ENCODE measurements around the gene MAPRE2. TPM values are rescaled to one million over a fixed set of nuclear protein-coding genes. Genes with fewer than 3 reads are reported as not detected.

The MAPRE2 gene
- polyA plus RNA-seq, 3 donors: 25.4 to 33.6 (median 28.2) TPM

GRCh38 chr18:35051641-35052377, 10.6 kb downstream of the MAPRE2 start:
- DNase-seq (ENCODE audit: extremely low read depth in 1 of 11, low read depth in 9 of 11, low spot score in 4 of 11): no peak

- DNase-seq (ENCODE audit: extremely low read depth in 1 of 11, low read depth in 9 of 11, low spot score in 4 of 11): no peak
Observed at GRCh38 chr18:35054401-35054800, 13.2 kb downstream of the MAPRE2 start.

- no peak for DNase-seq (ENCODE audit: extremely low read depth in 1 of 11, low read depth in 9 of 11, low spot score in 4 of 11)
Observed at GRCh38 chr18:35055105-35055504, 13.9 kb downstream of the MAPRE2 start.

GRCh38 chr18:35055726-35056125, 14.5 kb downstream of the MAPRE2 start:
- no peak for DNase-seq (ENCODE audit: extremely low read depth in 1 of 11, low read depth in 9 of 11, low spot score in 4 of 11)

- no peak for DNase-seq (ENCODE audit: extremely low read depth in 1 of 11, low read depth in 9 of 11, low spot score in 4 of 11)
Observed at GRCh38 chr18:35059280-35059927, 18.2 kb downstream of the MAPRE2 start.

- DNase-seq (ENCODE audit: extremely low read depth in 1 of 11, low read depth in 9 of 11, low spot score in 4 of 11): no peak
Observed at GRCh38 chr18:35060122-35060815, 19.1 kb downstream of the MAPRE2 start.

- no peak for DNase-seq (ENCODE audit: extremely low read depth in 1 of 11, low read depth in 9 of 11, low spot score in 4 of 11)
Observed at GRCh38 chr18:35061336-35061735, 20.1 kb downstream of the MAPRE2 start.

GRCh38 chr18:35061804-35062203, 20.6 kb downstream of the MAPRE2 start:
- DNase-seq (ENCODE audit: extremely low read depth in 1 of 11, low read depth in 9 of 11, low spot score in 4 of 11): no peak

GRCh38 chr18:35062408-35062807, 21.2 kb downstream of the MAPRE2 start:
- no peak for DNase-seq (ENCODE audit: extremely low read depth in 1 of 11, low read depth in 9 of 11, low spot score in 4 of 11)

- no peak for DNase-seq (ENCODE audit: extremely low read depth in 1 of 11, low read depth in 9 of 11, low spot score in 4 of 11)
Observed at GRCh38 chr18:35063875-35064690, 22.9 kb downstream of the MAPRE2 start.

GRCh38 chr18:35067454-35067853, 26.2 kb downstream of the MAPRE2 start:
- DNase-seq (ENCODE audit: extremely low read depth in 1 of 11, low read depth in 9 of 11, low spot score in 4 of 11): no peak

GRCh38 chr18:35071819-35072247, 30.6 kb downstream of the MAPRE2 start:
- no peak for DNase-seq (ENCODE audit: extremely low read depth in 1 of 11, low read depth in 9 of 11, low spot score in 4 of 11)

GRCh38 chr18:35072616-35073015, 31.4 kb downstream of the MAPRE2 start:
- no peak for DNase-seq (ENCODE audit: extremely low read depth in 1 of 11, low read depth in 9 of 11, low spot score in 4 of 11)

GRCh38 chr18:35073186-35074105, 32.2 kb downstream of the MAPRE2 start:
- DNase-seq (ENCODE audit: extremely low read depth in 1 of 11, low read depth in 9 of 11, low spot score in 4 of 11): no peak

- DNase-seq (ENCODE audit: extremely low read depth in 1 of 11, low read depth in 9 of 11, low spot score in 4 of 11): no peak
Observed at GRCh38 chr18:35074581-35074980, 33.4 kb downstream of the MAPRE2 start.

- DNase-seq (ENCODE audit: extremely low read depth in 1 of 11, low read depth in 9 of 11, low spot score in 4 of 11): no peak
Observed at GRCh38 chr18:35075132-35075531, 33.9 kb downstream of the MAPRE2 start.

- no peak for DNase-seq (ENCODE audit: extremely low read depth in 1 of 11, low read depth in 9 of 11, low spot score in 4 of 11)
Observed at GRCh38 chr18:35076135-35076924, 35.1 kb downstream of the MAPRE2 start.

- no peak for DNase-seq (ENCODE audit: extremely low read depth in 1 of 11, low read depth in 9 of 11, low spot score in 4 of 11)
Observed at GRCh38 chr18:35077937-35078336, 36.7 kb downstream of the MAPRE2 start.

All from renal cortex interstitium (tissue), 11 donors.